ENCODE data around the gene C1orf21.
"Not testable (repeated sequence)": the region's sequence is repeated elsewhere in the genome, so short reads cannot be mapped to it uniquely, and the experiment has no call there.

The C1orf21 gene, protein sequence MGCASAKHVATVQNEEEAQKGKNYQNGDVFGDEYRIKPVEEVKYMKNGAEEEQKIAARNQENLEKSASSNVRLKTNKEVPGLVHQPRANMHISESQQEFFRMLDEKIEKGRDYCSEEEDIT

DNA sequence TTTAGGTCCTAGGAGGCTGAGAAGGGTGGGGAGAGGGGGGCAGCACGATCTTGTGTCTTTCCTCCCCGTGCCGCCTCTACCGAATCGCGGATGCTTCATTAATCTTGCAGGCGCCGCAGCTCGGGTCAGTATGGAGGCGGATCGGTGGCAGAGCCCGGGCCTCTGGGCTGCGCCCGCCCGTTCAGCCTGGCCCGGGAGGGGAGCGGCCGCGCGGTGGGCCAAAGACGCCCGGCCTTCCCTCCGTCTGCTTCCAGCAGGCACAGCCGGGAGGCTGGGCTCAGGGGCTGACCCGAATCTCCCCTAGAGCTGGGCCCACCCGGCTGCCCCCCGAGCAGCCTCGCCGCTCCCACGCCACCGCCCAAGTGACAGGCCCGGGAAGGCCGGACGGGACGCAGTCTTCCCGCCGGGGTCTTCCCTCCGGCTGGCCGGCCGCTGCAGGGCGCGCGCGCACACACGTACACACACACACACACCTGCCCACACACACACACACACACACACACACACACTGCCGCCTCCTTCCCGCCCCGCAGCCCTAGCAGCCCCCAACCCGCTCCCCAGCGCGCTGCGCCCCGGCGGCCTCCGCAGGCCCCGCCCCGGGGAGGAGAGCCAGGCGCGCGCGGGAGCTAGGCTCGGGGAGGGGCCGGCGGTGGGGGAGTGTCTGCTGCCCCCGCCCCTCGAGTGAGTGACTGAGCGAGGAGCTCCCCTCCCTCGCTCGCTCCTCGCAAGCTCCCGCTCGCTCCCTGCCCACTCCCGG lies at the start of gene C1orf21:
C1orf21 (plus strand) TSS at position 718 of the 757 bp plus-strand sequence. CDS start 90,481 bp downstream, outside the sequence.
- DNase-seq (ENCODE audit: low read depth in 2 of 2) = peak; percentile 68 to 71

DNA sequence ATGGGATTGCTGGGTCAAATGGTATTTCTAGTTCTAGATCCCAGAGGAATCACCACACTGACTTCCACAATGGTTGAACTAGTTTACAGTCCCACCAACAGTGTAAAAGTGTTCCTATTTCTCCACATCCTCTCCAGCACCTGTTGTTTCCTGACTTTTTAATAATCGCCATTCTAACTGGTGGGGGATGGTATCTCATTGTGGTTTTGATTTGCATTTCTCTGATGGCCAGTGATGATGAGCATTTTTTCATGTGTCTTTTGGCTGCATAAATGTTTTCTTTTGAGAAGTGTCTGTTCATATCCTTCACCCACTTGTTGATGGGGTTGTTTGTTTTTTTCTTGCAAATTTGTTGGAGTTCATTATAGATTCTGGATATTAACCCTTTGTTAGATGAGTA lies 49.0 kb upstream of the C1orf21 start:
- DNase-seq (ENCODE audit: low read depth in 2 of 2) = not testable (repeated sequence)

DNA sequence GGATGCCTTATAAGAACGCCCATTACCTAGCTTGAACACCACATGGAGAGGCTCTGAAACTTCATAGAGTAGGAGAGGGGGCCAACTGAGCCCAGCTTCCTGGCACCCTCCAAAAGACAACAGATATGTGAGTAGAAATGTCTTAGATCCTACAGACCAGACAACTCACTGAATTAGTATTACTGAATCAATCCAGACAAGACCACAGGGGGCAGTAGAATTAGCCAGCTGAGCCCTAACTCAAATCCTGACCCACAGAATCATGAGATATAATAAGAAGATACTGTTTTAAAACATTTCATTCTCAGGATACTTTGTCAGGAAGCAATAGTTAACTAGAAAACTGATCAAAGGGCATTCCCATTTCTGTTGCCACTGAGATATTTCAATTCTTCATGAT lies 45.8 kb upstream of the C1orf21 start:
- no peak for DNase-seq (ENCODE audit: low read depth in 2 of 2)

DNA sequence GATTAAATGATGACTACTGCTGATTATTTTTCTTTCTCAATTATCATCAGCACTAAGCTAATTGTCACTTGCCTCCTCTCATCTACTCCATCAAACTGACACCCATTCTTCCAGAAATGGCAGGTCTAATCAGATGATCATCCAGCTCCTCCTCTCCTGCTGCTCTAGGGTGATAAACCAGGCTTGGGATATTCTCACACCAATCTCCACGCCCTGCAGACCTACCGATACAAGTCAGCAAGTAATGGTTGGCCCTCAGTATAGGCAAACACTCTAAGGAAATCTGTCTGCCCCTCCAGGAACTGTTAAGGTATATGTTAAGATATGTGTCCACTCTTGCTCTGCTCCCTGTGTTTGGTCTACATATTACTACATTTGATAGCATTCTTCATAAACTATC lies 36.3 kb upstream of the C1orf21 start:
- no peak for DNase-seq (ENCODE audit: low read depth in 2 of 2)

DNA sequence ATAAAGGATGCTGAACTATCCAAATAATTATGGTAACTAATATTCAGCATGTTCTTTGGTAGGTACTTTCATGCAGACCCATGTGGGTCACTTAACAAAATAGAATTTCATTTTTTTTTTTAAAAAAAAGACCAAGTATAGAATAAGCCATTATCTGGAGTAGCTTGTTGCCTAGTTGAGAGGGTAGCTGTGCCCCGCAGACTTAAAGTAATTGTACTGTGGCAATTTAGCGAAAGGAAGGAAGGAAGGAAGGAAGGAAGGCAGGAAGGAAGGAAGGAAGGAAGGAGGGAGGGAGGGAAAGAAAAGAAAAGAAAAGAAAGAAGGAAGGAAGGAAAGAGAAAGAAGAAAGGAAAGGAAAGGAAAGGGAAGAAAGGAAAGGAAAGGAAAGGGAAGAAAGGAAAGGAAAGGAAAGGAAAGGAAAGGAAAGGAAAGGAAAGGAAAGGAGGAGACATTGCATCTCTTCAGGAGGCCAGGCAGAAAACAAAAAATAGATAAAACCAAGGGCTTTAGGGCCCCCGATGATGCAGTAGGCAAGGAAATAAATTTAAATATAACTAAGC lies 35.3 kb upstream of the C1orf21 start:
- no peak for DNase-seq (ENCODE audit: low read depth in 2 of 2)

DNA sequence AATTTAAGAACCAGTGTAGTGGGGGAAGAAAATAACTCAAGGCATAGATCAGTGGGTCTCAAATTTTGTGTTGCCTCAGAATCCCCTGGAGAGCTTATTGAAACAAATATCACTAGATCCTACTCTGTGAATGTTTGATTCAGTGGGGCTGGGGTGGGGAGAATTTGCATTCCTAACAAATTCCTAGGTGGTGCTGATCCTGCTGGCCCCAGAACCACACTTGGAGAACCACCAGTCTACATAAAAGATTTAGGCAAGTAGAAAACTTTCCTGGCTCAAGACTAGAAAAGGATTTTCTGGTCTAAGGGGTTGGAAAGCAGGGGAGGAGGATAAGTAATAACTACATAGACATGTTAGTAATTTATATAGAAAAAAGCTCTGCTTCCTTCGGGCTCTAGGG lies 34.1 kb upstream of the C1orf21 start:
- no peak for DNase-seq (ENCODE audit: low read depth in 2 of 2)

DNA sequence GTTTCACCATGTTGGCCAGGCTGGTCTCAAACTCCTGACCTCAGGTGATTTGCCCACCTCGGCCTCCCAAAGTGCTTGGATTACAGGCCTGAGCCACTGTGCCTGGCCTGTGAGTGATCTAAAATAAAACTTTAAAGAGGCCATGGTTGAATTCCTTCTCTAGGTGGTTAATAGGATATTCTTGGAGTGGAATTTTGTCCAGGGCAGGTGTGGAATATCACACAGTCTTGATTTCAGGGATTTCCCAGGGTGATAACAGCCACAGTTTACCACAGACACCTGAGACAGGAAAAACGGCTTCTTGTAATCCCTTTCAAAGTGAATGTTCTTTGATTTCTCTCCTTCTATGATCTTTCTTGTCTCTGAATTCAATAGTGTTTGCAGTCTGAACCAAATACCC lies 32.1 kb upstream of the C1orf21 start:
- no peak for DNase-seq (ENCODE audit: low read depth in 2 of 2)

DNA sequence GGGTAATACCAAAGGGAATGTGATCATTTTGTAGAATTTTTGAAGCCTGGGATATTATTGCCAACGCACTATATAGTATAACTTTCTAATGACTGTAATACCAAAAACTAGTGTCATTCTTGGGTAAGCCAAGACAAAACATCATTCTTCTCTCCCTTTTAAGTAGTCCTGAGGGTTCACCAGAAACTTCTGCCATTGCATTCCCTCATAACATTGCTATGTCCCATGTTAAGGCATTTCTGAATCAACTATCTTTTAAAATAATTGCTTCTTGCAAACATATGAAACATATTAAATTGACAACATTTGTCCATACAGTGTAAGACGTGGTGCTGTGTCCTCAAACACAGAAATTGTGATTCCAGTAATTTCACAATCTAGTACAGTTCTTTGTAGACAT lies 29.9 kb upstream of the C1orf21 start:
- DNase-seq (ENCODE audit: low read depth in 2 of 2) = no peak

DNA sequence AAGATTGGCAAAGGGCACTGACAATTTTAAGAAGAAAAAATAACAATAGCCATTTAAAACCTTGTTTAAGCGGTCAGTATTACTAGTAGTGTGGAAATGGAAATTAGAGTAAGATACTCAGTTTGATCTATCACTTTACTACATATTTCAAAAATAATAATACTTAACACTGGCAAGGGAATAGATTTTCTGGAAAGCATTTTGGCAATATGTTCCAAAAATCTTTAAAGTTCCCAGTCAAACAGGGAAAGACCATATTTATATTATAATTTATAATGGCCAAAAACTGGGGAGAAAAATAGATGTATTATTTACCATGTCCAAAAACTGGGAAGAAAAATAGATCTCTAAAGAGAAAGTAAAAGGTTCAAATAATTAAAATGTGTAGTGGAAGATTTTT lies 28.6 kb upstream of the C1orf21 start:
- DNase-seq (ENCODE audit: low read depth in 2 of 2) = no peak

DNA sequence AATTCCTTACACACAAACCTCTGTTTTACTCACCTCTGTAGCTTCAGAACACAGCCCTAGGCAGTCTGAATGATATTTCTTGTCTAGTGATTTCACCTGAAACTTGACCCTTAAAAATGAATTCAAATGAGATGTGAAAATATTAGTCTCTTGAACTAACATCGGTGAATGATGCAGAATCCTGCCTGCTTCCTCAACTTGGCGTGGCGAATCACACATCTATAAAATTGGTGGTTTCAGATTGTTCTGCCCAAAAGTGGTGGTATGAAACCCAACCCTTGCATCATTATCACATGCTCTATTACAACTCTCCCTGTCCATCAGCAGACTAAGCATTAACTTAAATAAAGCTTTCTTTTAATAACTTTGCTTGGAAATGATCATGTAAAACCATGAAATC lies 26.9 kb upstream of the C1orf21 start:
- no peak for DNase-seq (ENCODE audit: low read depth in 2 of 2)

DNA sequence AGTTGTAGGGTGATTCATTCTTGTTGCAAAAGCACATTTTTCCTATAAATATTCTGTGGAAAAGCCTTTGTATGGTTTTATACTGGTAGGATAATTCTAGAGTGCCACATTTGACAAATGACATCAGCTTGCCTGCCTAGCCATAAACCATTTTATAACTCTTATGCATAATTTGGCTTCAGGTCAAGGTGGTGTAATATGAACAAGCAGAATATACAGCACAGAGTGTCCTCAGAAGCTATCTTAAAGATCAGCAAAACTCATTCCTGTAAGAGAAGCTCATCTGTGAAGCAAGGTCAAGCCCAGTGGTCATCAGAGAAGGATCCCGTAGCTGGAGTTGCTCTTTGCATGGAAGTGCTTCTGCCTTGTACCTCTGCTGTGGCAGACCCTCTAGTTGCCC lies 24.0 kb upstream of the C1orf21 start:
- no peak for DNase-seq (ENCODE audit: low read depth in 2 of 2)

DNA sequence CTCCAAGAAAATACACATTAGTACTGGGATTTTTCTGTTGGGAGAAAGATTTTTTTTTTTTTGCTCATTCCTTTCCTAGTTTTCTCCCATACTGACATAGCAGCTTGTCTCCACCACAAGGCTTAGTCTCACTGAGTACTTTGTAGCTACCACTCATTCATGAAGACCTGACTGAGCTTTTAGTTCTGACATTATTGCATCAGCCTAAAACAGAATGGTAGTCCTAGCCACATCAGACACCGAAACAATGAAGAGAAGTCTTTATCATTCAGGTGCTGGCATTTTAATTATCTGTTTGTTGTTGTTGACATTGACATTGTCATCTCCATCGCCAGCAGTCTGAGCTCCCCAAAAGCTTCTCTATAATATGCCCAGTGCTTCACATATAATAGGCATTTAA lies 21.1 kb upstream of the C1orf21 start:
- no peak for DNase-seq (ENCODE audit: low read depth in 2 of 2)

DNA sequence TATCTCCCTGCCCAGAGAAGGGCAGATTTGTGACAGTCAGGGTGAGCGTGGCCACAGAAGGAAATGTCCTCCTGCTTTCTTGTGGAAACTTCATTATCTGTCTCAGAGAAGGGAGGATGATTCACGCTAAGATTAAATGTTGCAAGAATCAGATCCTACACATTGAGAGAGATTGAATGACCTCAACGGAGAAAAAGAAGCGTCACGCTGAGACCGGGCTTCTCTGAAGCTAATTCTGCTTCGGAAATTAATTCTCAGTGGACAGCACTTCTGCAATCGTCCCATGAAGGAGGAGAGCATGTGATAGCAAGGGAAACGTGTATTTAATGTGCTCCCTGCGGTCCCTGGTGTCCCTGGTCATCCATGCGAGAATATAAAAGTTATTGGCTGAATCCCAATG lies 19.8 kb upstream of the C1orf21 start:
- DNase-seq (ENCODE audit: low read depth in 2 of 2) = no peak

DNA sequence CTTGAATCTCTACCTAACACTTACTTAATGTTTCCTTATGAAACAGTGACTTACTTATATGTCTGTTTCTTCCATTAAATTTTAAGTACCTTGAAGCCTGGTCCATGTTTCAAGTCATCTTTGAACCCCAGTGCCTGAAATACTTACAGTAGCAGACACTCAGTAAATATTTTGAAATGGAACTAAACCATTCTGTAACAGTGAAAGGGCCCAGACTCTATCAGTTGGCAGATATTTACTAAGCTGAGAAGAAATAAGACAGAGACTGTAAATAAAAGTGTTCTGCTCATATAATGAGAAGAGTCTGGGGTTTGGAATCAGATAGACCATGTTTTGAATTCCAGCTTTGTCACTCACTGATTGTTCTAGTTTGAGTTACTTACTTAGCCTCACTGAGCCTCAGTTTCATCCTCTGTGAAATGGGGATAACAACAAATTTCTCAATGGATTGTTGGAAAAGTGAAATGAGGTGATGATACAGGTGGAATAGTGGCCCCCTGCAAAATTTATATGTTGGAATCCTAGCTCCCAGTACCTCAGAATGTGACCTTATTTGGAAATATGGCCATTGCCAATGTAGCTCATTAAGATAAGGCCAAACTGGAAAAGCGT lies 19.3 kb upstream of the C1orf21 start:
- no peak for DNase-seq (ENCODE audit: low read depth in 2 of 2)

DNA sequence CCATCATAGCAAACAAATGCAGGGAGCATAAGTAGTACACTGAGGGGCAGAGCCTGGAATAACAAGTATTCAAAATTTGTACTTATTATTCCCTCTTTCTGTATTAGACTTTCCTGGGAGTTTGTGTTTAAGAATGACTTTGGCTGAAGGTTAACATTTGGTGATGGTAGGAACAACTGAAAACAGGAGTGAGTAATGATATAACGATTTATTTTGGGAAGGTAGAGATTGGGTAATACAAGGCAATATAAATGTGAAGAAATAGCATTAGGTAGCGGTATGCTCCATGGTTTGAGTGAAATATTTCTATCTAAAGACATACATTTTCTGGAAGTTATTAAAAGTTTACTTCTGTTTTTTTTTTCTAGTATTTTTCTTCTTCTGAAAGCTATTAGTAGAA lies 18.5 kb upstream of the C1orf21 start:
- DNase-seq (ENCODE audit: low read depth in 2 of 2) = no peak

DNA sequence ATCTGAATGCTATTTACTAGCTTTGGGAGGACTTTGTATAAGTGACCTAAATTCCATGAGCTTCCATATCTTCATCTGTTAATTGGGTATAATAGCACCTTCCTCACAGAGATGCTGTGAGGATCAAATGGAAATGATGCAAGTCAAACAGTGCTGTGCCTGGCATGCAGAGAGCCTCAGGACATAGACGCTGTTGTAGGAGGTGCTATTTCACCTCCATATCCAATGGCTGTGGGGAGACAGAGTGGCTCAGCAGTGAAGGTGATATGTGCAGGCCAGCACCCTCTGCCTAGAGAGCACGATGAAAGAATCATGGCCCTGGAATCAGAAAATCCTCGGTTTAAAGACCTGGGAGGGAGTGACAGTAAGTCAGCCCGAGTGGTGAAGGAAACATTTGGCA lies 16.0 kb upstream of the C1orf21 start:
- DNase-seq (ENCODE audit: low read depth in 2 of 2) = no peak

DNA sequence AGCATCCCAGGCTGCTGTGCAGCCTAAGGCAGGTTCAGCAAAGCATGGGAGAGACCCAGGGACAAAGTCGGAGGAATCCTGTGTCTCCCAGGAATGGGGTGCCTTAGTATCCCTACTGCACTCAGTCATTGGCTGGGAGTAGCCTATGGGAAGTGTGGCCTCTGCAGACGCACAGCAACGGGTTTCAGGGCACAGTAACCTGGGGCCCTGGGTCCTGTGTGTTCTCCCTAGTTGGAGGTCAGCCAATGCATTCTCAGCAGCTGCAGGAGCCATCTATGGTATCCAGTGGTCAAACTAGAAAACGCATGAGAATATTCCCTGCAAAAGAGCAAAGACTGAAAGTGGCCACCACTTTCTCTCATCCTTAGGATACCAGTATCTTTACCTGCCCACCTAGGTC lies 13.7 kb upstream of the C1orf21 start:
- no peak for DNase-seq (ENCODE audit: low read depth in 2 of 2)

DNA sequence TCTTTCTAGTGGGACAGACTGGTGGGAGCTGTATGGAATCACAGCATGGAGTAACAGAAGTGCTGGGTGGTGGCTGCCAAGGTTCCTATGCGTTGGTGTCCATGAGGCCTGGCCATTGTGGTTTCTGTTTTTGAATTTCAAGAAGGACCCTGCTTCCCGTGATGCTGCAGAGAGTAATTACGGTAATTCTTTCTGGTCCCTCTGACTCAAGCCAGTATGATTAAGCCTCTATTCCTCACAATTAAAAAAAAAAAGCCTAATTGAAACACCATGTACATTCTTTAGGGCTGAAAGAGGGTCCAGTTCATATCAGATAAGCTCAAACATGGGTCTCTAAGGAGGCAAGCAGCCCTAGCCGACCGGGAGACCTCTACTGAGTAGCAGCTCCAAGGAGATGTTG lies 10.5 kb upstream of the C1orf21 start:
- no peak for DNase-seq (ENCODE audit: low read depth in 2 of 2)

DNA sequence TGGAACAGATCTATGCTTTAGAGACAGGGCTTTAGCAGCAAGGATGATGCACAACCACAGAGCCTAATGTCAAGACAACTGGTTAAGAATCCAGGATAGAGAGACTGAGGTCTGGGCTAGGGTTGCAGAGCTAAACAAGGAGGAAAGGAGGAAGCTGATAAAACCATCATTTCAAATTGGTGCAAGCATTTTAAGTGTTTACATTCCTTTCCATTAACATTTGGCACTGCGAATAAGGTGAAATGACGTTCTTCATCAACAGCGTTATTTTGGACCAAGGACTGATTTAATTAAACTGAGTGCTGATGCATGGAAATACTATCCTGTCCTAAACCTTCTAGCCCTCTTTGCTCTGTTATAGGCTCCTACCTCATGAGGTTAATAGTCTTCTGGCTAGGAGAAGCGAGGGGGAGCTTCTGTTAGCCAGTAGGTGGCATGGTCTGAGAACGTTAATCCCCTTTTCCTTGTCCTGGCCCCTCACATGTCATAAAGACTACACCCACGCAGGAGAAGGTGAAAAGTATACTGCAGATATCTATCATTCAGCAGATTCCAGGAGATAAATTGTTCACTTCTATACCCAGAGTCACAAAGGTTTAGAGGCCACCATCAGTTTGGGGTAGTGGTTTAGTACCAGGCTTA lies 7.6 kb upstream of the C1orf21 start:
- no peak for DNase-seq (ENCODE audit: low read depth in 2 of 2)

DNA sequence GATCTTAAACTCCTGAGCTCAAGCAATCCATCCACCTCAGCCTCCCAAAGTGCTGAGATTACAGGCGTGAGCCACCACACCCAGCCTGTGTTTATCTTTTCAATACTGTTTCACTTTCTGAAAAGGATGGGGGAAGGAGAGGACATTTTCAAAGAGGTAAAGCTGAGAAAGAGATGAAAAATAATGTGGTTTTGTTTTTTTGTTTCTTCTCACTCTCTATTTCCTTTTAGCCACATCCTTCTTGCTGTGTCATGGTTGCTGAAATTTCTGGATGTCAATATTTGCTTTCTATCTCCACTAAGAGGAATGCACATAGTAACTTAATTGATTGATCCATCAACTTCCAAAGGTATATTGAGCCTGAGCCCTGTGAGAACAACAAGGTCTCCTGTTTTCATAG lies 6.4 kb upstream of the C1orf21 start:
- DNase-seq (ENCODE audit: low read depth in 2 of 2) = no peak

DNA sequence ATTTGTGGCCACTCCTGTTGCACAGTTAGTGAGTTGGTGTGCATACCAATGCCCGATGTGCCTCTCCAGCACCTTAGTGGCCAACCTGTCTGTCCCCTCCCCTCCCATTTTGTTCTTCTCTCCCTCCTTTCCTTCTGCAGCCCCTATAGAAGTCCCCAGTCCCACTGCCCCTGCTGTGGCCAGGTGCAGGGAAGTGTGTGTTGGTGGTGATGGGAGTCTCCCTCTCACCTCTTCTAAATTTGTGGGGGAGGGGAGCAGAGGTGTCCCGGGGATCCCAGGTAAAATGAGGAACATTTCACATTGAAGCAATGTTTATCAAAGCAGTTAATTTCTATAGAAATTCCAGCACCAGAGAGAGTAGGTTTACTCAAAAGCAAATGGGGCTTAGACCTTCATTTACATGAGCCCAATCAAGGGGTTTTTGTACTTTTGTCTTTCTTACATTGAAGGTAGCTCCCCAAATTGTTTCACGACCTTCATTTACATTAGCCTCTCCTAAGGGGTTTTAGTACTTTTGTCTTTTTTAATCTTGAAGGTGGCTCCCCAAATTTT lies 3.0 kb upstream of the C1orf21 start:
- DNase-seq (ENCODE audit: low read depth in 2 of 2) = no peak

DNA sequence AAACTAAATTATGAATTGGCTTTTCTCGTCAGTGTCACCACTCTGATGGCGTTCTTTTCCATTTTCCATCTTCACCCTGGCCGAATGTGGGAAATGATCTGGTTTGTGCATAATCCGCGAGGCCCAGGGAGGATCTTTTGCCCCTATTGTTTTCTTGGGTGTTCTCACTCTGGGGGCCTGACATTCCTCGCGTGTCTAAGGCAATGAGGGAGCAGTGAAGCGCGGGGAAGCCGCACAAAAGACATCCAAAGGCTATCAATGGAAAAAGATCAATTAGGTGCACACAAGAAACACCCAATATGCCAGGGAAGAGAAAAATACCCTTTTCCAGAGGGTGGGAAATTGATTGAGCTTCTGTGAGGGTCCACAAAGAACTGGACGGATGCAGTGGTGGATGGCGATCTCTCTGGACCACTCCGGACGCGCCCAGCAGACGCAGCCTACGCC lies 941 bp upstream of the C1orf21 start:
- DNase-seq (ENCODE audit: low read depth in 2 of 2) = no peak

Measured in stimulated activated CD8-positive, alpha-beta memory T cell treated with anti-CD3 and anti-CD28 coated beads, Interleukin-15, amount 100 ng/mL, for 48 hours (primary cell).